Thoracic aorta (tissue), 2 donors: ENCODE measurements around the gene FOXL1. TPM values are rescaled to one million over a fixed set of nuclear protein-coding genes. Genes with fewer than 3 reads are reported as not detected.

Experiments
- ATAC-seq: fragments of 150-250 bp; one replicate; pipeline ENCODE4 v1.8.0; 2017; ENCODE audit warnings: low read depth; ENCODE audit not compliant: insufficient number of reproducible peaks, low FRiP score
- DNase-seq: peaks from one replicate; pipeline ENCODE4 v3.0.0-alpha.2; 2020; ENCODE audit warnings: low spot score
- H3K27ac ChIP-seq, 2 donors: fragments of 200-600 bp; sonication (generic); 1 replicate in 1 of 2; 2 replicates in 1 of 2; pipeline ENCODE4 v1.5.1; 2016; ENCODE audit warnings: mild to moderate bottlenecking in 2 of 2, moderate library complexity in 2 of 2
- H3K27me3 ChIP-seq: fragments of 200-600 bp; sonication (generic); replicated peaks from 2 replicates; pipeline ENCODE4 v1.6.0; 2016; ENCODE audit warnings: mild to moderate bottlenecking; ENCODE audit not compliant: insufficient read depth
- H3K36me3 ChIP-seq: fragments of 200-600 bp; sonication (generic); one replicate; pipeline ENCODE4 v1.5.1; 2016
- H3K4me1 ChIP-seq, 2 donors: fragments of 200-600 bp; sonication (generic); 1 replicate in 1 of 2; 2 replicates in 1 of 2; pipeline versions ENCODE4 v1.5.1 to v1.6.0; 2016; ENCODE audit warnings: low read depth in 2 of 2, mild to moderate bottlenecking in 1 of 2; ENCODE audit not compliant: control insufficient read depth in 1 of 2
- H3K4me3 ChIP-seq: fragments of 200-600 bp; sonication (generic); 2 replicates; pipeline ENCODE4 v1.5.1; 2016; ENCODE audit warnings: mild to moderate bottlenecking
- H3K9me3 ChIP-seq: fragments of 200-600 bp; sonication (generic); 2 replicates; pipeline ENCODE4 v1.5.1; 2016
- CTCF ChIP-seq: fragments of 200-600 bp; sonication (generic); IDR thresholded peaks from one replicate; pipeline ENCODE4 v1.5.1; 2019; ENCODE audit warnings: antibody characterized with exemption
- total RNA-seq, 2 donors: library from RNA; depleted of rRNA; stranded (reverse); fragments of >200 nt; gene quantifications; one replicate each; pipeline versions ENCODE4 v1.1.0 to v1.2.3, GENCODE V29; 2016

The FOXL1 gene
- total RNA-seq, 2 donors from 2014 or later = 52.1 to 52.8 TPM

- Histone ChIP-seq H3K27ac (peak overlapping the region in 1 of 2 donors; percentile 52), H3K9me3 (no peaks in the 10 kb centered on the region), H3K4me3 (no peak overlapping the region), H3K27me3 (no peaks in the 10 kb centered on the region), H3K4me1 (peaks cover 0 to 35% of the 10 kb centered on the region in 2 donors), H3K36me3 (no peaks in the 10 kb centered on the region)
- TF ChIP-seq CTCF = no peak
- DNase-seq (no peak), ATAC-seq (no peak)
Observed at GRCh38 chr16:86625029-86625428, 46.7 kb downstream of the FOXL1 start.

DNA sequence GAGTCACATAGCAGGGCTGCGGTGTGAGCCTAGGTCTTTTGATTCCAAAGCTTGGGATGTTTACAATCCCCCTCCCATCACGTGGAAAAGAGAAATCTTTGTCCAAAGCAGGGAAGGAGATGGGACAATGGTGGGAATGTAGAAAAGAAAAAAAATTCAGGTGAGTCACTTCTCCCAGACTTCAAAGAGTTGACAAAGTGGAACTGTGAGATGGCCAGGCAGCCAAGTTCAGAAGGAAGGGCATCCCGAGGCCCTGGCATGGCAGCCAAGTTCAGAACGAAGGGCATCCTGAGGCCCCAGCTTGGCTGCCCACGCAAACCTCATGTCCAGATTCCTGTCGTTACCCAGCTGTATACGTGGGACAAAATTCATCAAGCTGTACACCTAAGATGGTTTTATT lies 47.5 kb downstream of the FOXL1 start:
- H3K27ac ChIP-seq = peak overlapping the region; percentile 40 to 52
- peaks cover 0 to 35% of the 10 kb centered on the region in 2 donors for H3K4me1 ChIP-seq
- H3K27me3 ChIP-seq = no peaks in the 10 kb centered on the region
- H3K9me3 ChIP-seq = no peaks in the 10 kb centered on the region
- ATAC-seq = no peak
- no peak for TF ChIP-seq CTCF
- H3K36me3 ChIP-seq = no peaks in the 10 kb centered on the region
- no peak for DNase-seq
- no peak overlapping the region for H3K4me3 ChIP-seq

- Histone ChIP-seq H3K9me3 (no peaks in the 10 kb centered on the region), H3K36me3 (no peaks in the 10 kb centered on the region), H3K4me1 (peaks cover 0 to 35% of the 10 kb centered on the region in 2 donors), H3K27me3 (no peaks in the 10 kb centered on the region), H3K27ac (peak overlapping the region; percentile 40 to 52), H3K4me3 (no peak overlapping the region)
- no peak for TF ChIP-seq CTCF
- ATAC-seq = no peak
- DNase-seq = no peak
Observed at GRCh38 chr16:86626284-86626683, 47.9 kb downstream of the FOXL1 start.

GRCh38 chr16:86626966-86627365 lies 48.6 kb downstream of the FOXL1 start:
- Histone ChIP-seq H3K9me3 (no peaks in the 10 kb centered on the region), H3K36me3 (no peaks in the 10 kb centered on the region), H3K4me1 (peaks cover 0 to 35% of the 10 kb centered on the region in 2 donors), H3K27me3 (no peaks in the 10 kb centered on the region), H3K4me3 (no peak overlapping the region), H3K27ac (peak overlapping the region; percentile 40 to 52)
- no peak for TF ChIP-seq CTCF
- no peak for DNase-seq
- ATAC-seq = no peak

DNA sequence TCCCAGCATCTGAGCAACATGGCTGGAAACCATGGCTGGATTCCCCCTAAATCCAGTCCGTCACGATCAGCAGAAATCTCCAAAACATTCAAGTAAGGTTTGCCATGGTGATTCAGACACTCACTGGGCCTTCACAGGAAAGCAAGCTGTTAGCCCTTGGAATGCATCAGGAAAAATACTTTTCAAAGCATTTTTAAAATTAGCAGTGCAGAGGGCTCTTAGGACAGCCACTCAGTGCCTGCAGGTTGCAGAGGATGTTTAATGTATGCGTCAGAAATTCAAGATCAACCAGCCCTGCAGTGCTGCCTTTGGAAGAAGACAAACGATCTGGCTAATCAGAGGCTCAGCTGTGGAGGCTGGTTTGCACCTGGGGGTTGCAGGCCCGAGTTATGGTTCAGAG lies 50.3 kb downstream of the FOXL1 start:
- no peak for DNase-seq
- H3K27ac ChIP-seq = no peak overlapping the region

More for the DNA sequence above, 50.3 kb downstream of the FOXL1 start:
- Histone ChIP-seq H3K27me3 (no peaks in the 10 kb centered on the region), H3K36me3 (no peaks in the 10 kb centered on the region), H3K4me3 (no peak overlapping the region), H3K9me3 (no peaks in the 10 kb centered on the region), H3K4me1 (peaks cover 0 to 35% of the 10 kb centered on the region in 2 donors)
- no peak for TF ChIP-seq CTCF
- no peak for ATAC-seq
